Ishikawa (cell line): ENCODE data around the gene SDK1.

Experiments
- CEBPB ChIP-seq: IDR thresholded peaks from 2 replicates; pipeline ENCODE4 v1.6.1; 2012
- CREB1 ChIP-seq: IDR thresholded peaks from 2 replicates; pipeline ENCODE4 v1.6.1; 2012; ENCODE audit warnings: low read depth
- EGR1 ChIP-seq: IDR thresholded peaks from 2 replicates; pipeline ENCODE4 v1.6.1; 2012
- EP300 ChIP-seq: IDR thresholded peaks from 2 replicates; pipeline ENCODE4 v1.6.1; 2012; ENCODE audit warnings: borderline replicate concordance
- FOXM1 ChIP-seq: IDR thresholded peaks from 2 replicates; pipeline ENCODE4 v1.6.1; 2012; ENCODE audit warnings: low read depth, borderline replicate concordance
- NFIC ChIP-seq: IDR thresholded peaks from 2 replicates; pipeline ENCODE4 v1.6.1; 2012
- RAD21 ChIP-seq: IDR thresholded peaks from 2 replicates; pipeline ENCODE4 v1.6.1; 2012; ENCODE audit warnings: low read depth
- TAF1 ChIP-seq: IDR thresholded peaks from 2 replicates; pipeline ENCODE4 v1.6.1; 2012; ENCODE audit warnings: low read depth, mild to moderate bottlenecking
- TCF12 ChIP-seq: IDR thresholded peaks from 2 replicates; pipeline ENCODE4 v1.6.1; 2012; ENCODE audit warnings: low read depth
- TEAD4 ChIP-seq: IDR thresholded peaks from 2 replicates; pipeline ENCODE4 v1.6.1; 2012
- YY1 ChIP-seq: IDR thresholded peaks from 2 replicates; pipeline ENCODE4 v1.6.1; 2012; ENCODE audit warnings: low read depth
- ZBTB7A ChIP-seq: IDR thresholded peaks from 2 replicates; pipeline ENCODE4 v1.6.1; 2012; ENCODE audit warnings: low read depth
- TF ChIP-seq, protein P1 (sequence below): IDR thresholded peaks from 2 replicates; pipeline ENCODE4 v1.6.1; 2012; ENCODE audit warnings: low read depth, mild to moderate bottlenecking
- TF ChIP-seq, protein P2 (sequence below): IDR thresholded peaks from 2 replicates; pipeline ENCODE4 v1.6.1; 2012
- TF ChIP-seq, protein P3 (sequence below): IDR thresholded peaks from 2 replicates; pipeline ENCODE4 v1.6.1; 2012

The SDK1 gene

DNA sequence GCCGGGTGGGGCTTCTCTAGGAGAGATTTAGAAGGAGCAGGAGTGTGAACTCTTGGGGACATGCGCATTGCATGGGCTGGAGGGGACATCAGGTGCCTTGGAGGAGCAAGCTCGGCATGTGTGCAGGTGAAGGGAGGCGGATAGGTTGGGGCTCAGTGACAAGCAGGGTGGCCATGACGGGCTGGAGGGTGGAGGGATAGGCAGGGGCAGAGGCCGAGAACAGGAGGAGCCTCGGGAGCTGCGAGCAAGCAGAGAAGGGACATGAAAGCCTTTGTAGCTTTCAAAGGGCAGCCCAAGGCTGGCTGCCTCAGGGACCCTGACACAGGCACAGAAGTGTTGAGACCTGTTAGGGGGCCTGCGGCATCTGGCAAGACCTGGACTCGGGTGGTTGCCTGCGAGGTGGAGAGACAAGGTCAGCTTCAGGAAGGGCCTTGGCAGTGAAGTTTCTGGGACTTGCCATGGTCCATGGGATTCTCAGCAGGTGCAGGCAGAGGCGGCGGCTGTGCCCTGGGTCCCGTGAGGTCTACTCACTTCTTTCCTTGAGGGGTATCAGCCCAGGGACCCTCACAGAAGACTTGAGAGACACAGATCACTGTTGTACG lies 664.8 kb downstream of the SDK1 start:
- TF ChIP-seq CEBPB (no peak), FOXM1 (no peak), CREB1 (no peak), TCF12 (no peak), TEAD4 (no peak), YY1 (no peak), NFIC (no peak), TAF1 (no peak)
- TF ChIP-seq, protein P1, sequence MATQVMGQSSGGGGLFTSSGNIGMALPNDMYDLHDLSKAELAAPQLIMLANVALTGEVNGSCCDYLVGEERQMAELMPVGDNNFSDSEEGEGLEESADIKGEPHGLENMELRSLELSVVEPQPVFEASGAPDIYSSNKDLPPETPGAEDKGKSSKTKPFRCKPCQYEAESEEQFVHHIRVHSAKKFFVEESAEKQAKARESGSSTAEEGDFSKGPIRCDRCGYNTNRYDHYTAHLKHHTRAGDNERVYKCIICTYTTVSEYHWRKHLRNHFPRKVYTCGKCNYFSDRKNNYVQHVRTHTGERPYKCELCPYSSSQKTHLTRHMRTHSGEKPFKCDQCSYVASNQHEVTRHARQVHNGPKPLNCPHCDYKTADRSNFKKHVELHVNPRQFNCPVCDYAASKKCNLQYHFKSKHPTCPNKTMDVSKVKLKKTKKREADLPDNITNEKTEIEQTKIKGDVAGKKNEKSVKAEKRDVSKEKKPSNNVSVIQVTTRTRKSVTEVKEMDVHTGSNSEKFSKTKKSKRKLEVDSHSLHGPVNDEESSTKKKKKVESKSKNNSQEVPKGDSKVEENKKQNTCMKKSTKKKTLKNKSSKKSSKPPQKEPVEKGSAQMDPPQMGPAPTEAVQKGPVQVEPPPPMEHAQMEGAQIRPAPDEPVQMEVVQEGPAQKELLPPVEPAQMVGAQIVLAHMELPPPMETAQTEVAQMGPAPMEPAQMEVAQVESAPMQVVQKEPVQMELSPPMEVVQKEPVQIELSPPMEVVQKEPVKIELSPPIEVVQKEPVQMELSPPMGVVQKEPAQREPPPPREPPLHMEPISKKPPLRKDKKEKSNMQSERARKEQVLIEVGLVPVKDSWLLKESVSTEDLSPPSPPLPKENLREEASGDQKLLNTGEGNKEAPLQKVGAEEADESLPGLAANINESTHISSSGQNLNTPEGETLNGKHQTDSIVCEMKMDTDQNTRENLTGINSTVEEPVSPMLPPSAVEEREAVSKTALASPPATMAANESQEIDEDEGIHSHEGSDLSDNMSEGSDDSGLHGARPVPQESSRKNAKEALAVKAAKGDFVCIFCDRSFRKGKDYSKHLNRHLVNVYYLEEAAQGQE = no peak

DNA sequence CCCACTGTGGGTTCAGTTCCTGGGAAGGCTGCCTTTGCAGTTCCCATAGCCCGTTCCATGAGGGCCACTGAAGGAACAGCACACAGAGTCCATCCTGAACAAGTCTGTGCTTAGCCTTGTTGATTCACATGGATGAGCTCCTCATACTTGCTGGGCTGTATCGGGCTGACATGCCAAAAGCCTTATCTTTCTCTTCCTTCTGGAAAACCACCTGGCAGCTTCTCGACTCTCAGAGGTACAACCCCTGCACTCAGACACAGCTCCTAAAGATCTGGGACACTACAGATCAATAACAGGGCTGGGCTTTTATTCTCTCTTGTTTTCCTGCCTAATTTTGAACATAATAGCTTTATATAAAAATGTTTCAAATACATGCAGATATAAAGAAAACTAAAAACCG lies 667.2 kb downstream of the SDK1 start:
- TF ChIP-seq FOXM1 (no peak), CEBPB (no peak), EGR1 (no peak), TEAD4 (no peak), EP300 (no peak), YY1 (no peak), CREB1 (no peak), NFIC (no peak), TCF12 (no peak), ZBTB7A (no peak), RAD21 (no peak), TAF1 (no peak)
- TF ChIP-seq, protein P2, sequence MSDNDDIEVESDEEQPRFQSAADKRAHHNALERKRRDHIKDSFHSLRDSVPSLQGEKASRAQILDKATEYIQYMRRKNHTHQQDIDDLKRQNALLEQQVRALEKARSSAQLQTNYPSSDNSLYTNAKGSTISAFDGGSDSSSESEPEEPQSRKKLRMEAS = no peak
- TF ChIP-seq, protein P3, sequence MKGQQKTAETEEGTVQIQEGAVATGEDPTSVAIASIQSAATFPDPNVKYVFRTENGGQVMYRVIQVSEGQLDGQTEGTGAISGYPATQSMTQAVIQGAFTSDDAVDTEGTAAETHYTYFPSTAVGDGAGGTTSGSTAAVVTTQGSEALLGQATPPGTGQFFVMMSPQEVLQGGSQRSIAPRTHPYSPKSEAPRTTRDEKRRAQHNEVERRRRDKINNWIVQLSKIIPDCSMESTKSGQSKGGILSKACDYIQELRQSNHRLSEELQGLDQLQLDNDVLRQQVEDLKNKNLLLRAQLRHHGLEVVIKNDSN = no peak

DNA sequence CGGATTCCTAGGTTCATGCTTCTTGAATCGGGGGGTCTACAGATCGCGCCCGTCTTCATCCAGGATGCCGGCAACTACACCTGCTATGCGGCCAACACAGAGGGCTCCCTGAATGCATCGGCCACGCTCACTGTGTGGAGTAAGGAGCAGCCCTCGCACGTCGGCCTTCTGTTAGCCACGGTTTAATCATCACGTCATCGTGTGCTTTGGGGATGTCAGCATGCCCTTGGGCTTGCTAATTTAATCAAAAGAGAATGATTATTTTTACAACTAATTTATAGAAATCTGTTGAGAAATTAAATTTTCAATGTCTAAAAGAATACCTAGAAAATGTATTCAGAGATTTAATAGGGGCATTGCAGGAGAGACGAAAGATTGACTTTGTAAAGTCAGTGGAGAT lies 668.2 kb downstream of the SDK1 start:
- no peak for TF ChIP-seq TEAD4
- TF ChIP-seq YY1 = no peak

DNA sequence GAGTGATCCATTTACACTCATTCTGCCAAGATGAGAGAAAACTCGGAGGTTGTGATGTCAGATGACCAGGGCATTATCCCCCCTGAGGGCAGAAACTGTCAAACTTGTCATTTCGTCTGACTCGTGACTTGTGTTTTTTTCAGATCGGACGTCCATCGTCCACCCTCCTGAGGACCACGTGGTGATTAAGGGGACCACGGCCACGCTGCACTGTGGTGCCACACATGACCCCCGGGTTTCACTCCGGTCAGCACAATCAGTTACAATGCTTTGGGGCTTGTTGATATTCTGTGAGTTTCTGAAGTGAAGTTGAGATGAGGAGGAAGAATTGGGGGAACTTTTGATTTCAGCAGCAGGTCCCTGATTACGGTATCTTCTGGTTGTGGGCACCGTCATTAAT lies 670.3 kb downstream of the SDK1 start:
- TF ChIP-seq TAF1 (no peak), EP300 (no peak), ZBTB7A (no peak), RAD21 (no peak), NFIC (no peak), EGR1 (no peak), FOXM1 (no peak), TEAD4 (no peak), CEBPB (no peak), YY1 (no peak), CREB1 (no peak), TCF12 (no peak)
- TF ChIP-seq, protein P1 = no peak
- TF ChIP-seq, protein P2 = no peak
- TF ChIP-seq, protein P3 = no peak

DNA sequence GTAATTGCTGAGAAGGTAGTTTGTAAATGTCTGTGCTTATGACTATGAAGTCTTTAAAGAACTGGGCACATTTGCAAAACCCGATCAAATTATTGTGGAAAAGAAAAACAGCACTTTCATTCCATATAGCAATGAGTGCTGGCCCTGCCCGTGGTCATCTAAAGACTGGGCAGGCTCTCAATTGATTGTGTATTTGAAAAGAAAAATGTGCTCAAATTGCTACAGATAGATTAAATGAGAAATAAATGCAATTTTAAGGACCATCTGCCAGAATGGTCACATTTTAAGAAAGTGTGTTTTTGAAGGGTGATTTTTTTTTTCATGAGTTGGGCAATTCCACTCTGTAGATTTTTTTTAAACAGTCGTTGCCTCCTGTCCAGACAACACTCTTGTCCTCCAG lies 672.2 kb downstream of the SDK1 start:
- TF ChIP-seq ZBTB7A = no peak
- TF ChIP-seq, protein P3 = no peak
- TF ChIP-seq RAD21 = no peak
- TF ChIP-seq EP300 = no peak
- no peak for TF ChIP-seq TAF1
- TF ChIP-seq, protein P1 = no peak
